ENCODE results near the gene TBX2.

TBX2 gene

DNA sequence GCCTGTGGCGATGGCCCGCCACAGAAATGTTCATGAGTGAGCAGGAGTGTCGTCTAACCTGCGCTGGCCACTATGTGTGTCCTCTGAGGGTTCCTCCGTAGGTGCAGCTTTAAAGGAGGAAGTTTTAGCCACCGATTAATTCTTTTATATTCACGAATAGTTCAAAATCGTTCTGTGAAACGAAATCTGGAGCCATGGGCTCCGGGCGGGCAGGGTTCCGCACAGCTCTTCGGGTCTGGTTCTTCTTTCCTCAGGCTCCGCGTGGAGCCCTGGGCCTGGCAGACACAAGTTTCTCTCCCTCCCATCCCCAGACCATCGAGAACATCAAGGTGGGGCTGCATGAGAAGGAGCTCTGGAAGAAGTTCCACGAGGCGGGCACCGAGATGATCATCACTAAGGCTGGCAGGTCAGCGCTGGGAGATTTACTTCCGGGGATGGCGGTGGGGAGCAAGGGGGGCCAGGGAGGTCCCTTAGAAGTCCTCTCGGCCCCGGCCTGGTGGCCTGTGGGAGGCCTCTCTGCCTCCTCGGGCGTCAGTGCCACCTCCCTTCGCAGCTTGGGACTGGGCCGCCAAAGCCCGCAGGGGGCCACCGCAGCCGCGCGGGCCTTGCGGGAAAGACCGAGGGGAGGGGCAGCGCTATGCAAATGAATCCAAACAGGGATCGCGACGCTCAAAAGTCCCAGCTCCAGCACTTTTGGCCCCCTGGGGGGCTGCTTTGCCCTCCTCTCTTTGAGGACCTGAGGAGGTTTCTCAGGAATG, 57.8 kb downstream of the TBX2 start:
- H3K4me3 ChIP-seq (ENCODE audit: low read depth in 1 of 2, low read length in 1 of 2), result no peak overlapping the region
- no peaks in the 10 kb centered on the region for H3K36me3 ChIP-seq
- TF ChIP-seq, protein P1, sequence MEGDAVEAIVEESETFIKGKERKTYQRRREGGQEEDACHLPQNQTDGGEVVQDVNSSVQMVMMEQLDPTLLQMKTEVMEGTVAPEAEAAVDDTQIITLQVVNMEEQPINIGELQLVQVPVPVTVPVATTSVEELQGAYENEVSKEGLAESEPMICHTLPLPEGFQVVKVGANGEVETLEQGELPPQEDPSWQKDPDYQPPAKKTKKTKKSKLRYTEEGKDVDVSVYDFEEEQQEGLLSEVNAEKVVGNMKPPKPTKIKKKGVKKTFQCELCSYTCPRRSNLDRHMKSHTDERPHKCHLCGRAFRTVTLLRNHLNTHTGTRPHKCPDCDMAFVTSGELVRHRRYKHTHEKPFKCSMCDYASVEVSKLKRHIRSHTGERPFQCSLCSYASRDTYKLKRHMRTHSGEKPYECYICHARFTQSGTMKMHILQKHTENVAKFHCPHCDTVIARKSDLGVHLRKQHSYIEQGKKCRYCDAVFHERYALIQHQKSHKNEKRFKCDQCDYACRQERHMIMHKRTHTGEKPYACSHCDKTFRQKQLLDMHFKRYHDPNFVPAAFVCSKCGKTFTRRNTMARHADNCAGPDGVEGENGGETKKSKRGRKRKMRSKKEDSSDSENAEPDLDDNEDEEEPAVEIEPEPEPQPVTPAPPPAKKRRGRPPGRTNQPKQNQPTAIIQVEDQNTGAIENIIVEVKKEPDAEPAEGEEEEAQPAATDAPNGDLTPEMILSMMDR (IDR thresholded peaks at IDR 0.05), result no peak
- H3K9me3 ChIP-seq, result no peaks in the 10 kb centered on the region
- H3K27ac ChIP-seq, result no peak overlapping the region
- H3K4me1 ChIP-seq (ENCODE audit: control insufficient read depth in 1 of 2, insufficient read depth in 1 of 2, low read depth in 1 of 2, low read length in 1 of 2), result peaks cover 0 to under 1% of the 10 kb centered on the region in 2 experiments
- peaks cover 100% of the 10 kb centered on the region for H3K27me3 ChIP-seq

DNA sequence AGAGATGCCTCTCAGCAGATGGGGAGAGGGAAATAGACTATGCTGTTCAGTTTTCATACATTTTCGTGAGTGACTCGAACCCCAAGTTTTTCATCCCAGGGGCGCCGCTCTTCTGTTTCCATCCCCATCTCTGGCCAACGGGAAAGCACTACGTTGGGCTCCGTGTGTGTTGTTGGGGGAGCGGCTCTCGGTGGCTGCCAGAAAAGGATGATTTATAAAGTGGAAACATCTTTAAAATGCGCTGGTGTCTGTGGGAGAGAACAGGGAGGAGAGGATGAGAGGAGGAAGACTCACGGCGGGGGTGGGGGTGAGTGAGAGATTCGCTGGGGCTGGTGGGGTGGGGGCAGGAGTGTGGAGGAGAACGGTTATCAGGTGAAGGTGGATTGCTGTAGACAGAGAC, 58.4 kb downstream of the TBX2 start:
- no peaks in the 10 kb centered on the region for H3K4me1 ChIP-seq (ENCODE audit: control insufficient read depth in 1 of 2, insufficient read depth in 1 of 2, low read depth in 1 of 2, low read length in 1 of 2)
- TF ChIP-seq, protein P1 (IDR thresholded peaks at IDR 0.05), result no peak
- no peaks in the 10 kb centered on the region for H3K9me3 ChIP-seq
- peaks cover 100% of the 10 kb centered on the region for H3K27me3 ChIP-seq
- H3K27ac ChIP-seq, result no peak overlapping the region
- no peak overlapping the region for H3K4me3 ChIP-seq (ENCODE audit: low read depth in 1 of 2, low read length in 1 of 2)
- H3K36me3 ChIP-seq, result no peaks in the 10 kb centered on the region

DNA sequence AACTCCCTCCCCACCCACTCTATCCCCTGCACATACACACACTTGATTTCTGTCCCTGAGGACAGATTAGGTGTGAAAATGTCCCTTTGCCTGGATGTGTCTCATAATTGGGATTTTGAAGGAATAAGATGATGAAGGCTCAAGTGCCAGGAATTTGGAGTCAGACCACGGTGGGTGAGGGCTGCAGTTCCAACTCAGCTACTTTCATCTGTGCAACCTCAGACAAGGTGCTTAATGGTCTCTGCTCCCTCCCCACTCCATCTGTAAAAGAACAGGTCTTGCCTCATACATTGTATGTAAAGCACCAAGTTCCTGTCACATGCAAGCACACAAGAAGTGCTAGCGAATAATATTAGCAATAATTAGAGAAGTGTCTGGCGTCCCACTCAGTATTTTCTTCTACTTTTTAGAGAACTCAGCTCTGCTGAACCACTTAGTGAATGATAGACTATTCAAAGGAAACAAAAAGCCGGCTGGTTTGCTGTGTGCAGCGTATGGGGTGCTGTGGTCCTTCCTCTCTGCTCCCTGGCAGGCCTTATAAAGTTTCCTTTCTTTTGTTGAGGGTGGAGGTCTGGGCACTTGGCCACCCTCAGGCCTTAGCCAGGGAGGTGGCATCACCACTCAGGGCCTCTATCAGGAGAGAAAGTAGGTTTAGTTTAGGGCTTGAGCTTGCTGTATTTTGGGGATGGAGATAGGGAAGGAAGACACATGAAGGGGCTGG, 58.9 kb downstream of the TBX2 start:
- Histone ChIP-seq H3K27ac (no peak overlapping the region), H3K27me3 (peaks cover 100% of the 10 kb centered on the region), H3K36me3 (no peaks in the 10 kb centered on the region), H3K9me3 (no peaks in the 10 kb centered on the region), H3K4me3 (ENCODE audit: low read depth in 1 of 2, low read length in 1 of 2) (no peak overlapping the region), H3K4me1 (ENCODE audit: control insufficient read depth in 1 of 2, insufficient read depth in 1 of 2, low read depth in 1 of 2, low read length in 1 of 2) (no peaks in the 10 kb centered on the region)
- TF ChIP-seq, protein P1 (IDR thresholded peaks at IDR 0.05), result no peak
